Mesodermal cell (in vitro differentiated cells): ENCODE results near the gene MTUS2.

Source experiments
- H3K27ac ChIP-seq: 2 replicates; pipeline ENCODE4 v1.7.0; 2013; ENCODE audit warnings: mild to moderate bottlenecking, low read depth, low read length, moderate library complexity; ENCODE audit not compliant: severe bottlenecking
- H3K36me3 ChIP-seq: 2 replicates; pipeline ENCODE4 v1.7.1; 2013; ENCODE audit warnings: mild to moderate bottlenecking, low read length, moderate library complexity; ENCODE audit not compliant: control insufficient read depth, insufficient read depth
- H3K4me1 ChIP-seq: one replicate; pipeline ENCODE4 v1.7.1; 2013; ENCODE audit warnings: mild to moderate bottlenecking, low read length; ENCODE audit not compliant: insufficient read depth, control insufficient read depth, poor library complexity, severe bottlenecking
- H3K4me3 ChIP-seq: 2 replicates; pipeline ENCODE4 v1.7.0; 2013; ENCODE audit warnings: low read length, control low read depth, mild to moderate bottlenecking; ENCODE audit not compliant: insufficient read depth, poor library complexity, severe bottlenecking; ENCODE audit errors: extremely low read depth
- H3K9me3 ChIP-seq: 2 replicates; pipeline ENCODE4 v1.7.1; 2013; ENCODE audit warnings: mild to moderate bottlenecking, low read length, moderate library complexity; ENCODE audit not compliant: control insufficient read depth
- WGBS, 2 experiments: methylation state at CpG; one replicate each; pipeline ENCODE4 v1.1.5; 2013; ENCODE audit warnings: missing lambda C conversion rate in 2 of 2; ENCODE audit not compliant: insufficient coverage in 2 of 2; 5-methylcytosine and 5-hydroxymethylcytosine counted together

Gene MTUS2

GRCh38 chr13:29501674-29502073 is 681.5 kb downstream of the MTUS2 start:
- H3K4me3 ChIP-seq = no peak overlapping the region
- WGBS, 2 experiments = 84 to 93% methylated on average over 4 of the region's 4 CpGs
- H3K4me1 ChIP-seq = peaks cover 12% of the 10 kb centered on the region
- no peaks in the 10 kb centered on the region for H3K36me3 ChIP-seq
- no peak overlapping the region for H3K27ac ChIP-seq
- H3K9me3 ChIP-seq = no peaks in the 10 kb centered on the region

GRCh38 chr13:29502391-29503008 is 682.4 kb downstream of the MTUS2 start:
- no peak overlapping the region for H3K27ac ChIP-seq
- H3K9me3 ChIP-seq = no peaks in the 10 kb centered on the region
- peaks cover 5% of the 10 kb centered on the region for H3K4me1 ChIP-seq
- 83 to 91% methylated on average over 6 to 10 of the region's 13 CpGs for WGBS, 2 experiments
- no peaks in the 10 kb centered on the region for H3K36me3 ChIP-seq
- no peak overlapping the region for H3K4me3 ChIP-seq

- H3K27ac ChIP-seq = no peak overlapping the region
- no peak overlapping the region for H3K4me3 ChIP-seq
- peaks cover 4% of the 10 kb centered on the region for H3K4me1 ChIP-seq
- H3K9me3 ChIP-seq = no peaks in the 10 kb centered on the region
- H3K36me3 ChIP-seq = no peaks in the 10 kb centered on the region
- 39% methylated on average over 26 to 28 of the region's 32 CpGs for WGBS, 2 experiments
Observed at GRCh38 chr13:29503041-29503837, 683.1 kb downstream of the MTUS2 start.

DNA sequence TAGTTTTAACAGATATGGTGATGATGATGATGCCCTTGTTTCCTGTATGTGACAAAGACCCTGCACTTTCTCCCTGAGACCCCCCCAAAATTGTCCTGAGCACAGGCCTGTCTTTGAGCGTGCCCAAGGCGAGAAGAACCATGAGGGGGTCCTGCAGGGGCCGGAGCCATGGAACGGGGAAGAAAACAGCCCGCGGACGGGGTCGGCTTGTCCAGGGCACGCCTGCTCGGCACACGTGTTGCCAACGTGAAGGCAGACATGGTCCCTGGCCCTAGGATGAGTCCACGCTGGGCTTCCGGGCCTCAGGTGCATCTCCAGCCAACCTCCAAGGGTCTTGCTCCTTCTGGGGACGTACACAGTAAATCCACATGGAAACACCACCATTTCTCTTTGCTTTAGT is 684.6 kb downstream of the MTUS2 start:
- no peak overlapping the region for H3K4me3 ChIP-seq
- 96 to 97% methylated on average over 14 of the region's 15 CpGs for WGBS, 2 experiments
- H3K9me3 ChIP-seq = no peaks in the 10 kb centered on the region
- H3K4me1 ChIP-seq = peaks cover 17% of the 10 kb centered on the region
- no peaks in the 10 kb centered on the region for H3K36me3 ChIP-seq
- H3K27ac ChIP-seq = no peak overlapping the region

GRCh38 chr13:29505511-29505910 is 685.4 kb downstream of the MTUS2 start:
- 91 to 94% methylated on average over 6 to 10 of the region's 17 CpGs for WGBS, 2 experiments
- Histone ChIP-seq H3K4me1 (peaks cover 17% of the 10 kb centered on the region), H3K27ac (no peak overlapping the region), H3K9me3 (no peaks in the 10 kb centered on the region), H3K4me3 (no peak overlapping the region), H3K36me3 (no peaks in the 10 kb centered on the region)

- 92 to 96% methylated on average over 6 of the region's 10 CpGs for WGBS, 2 experiments
Observed at GRCh38 chr13:29505950-29506349, 685.8 kb downstream of the MTUS2 start.

GRCh38 chr13:29507356-29507755 is 687.2 kb downstream of the MTUS2 start:
- Histone ChIP-seq H3K4me3 (no peak overlapping the region), H3K9me3 (no peaks in the 10 kb centered on the region), H3K27ac (no peak overlapping the region), H3K4me1 (peaks cover 20% of the 10 kb centered on the region), H3K36me3 (peaks cover 7% of the 10 kb centered on the region)
- WGBS, 2 experiments = 87 to 93% methylated on average over 10 to 12 of the region's 14 CpGs

More at GRCh38 chr13:29505950-29506349, 685.8 kb downstream of the MTUS2 start:
- Histone ChIP-seq H3K9me3 (no peaks in the 10 kb centered on the region), H3K4me3 (no peak overlapping the region), H3K27ac (no peak overlapping the region), H3K4me1 (peaks cover 20% of the 10 kb centered on the region), H3K36me3 (peaks cover 2% of the 10 kb centered on the region)

- 65% methylated on average over 15 of the region's 16 CpGs for WGBS, 2 experiments
- H3K27ac ChIP-seq = peak overlapping the region; percentile 61
- no peaks in the 10 kb centered on the region for H3K9me3 ChIP-seq
- H3K4me1 ChIP-seq = peaks cover 25% of the 10 kb centered on the region
- peaks cover 12% of the 10 kb centered on the region for H3K36me3 ChIP-seq
- no peak overlapping the region for H3K4me3 ChIP-seq
Observed at GRCh38 chr13:29508130-29508875, 688.2 kb downstream of the MTUS2 start.

- Histone ChIP-seq H3K4me1 (peaks cover 29% of the 10 kb centered on the region), H3K4me3 (no peak overlapping the region), H3K36me3 (peaks cover 15% of the 10 kb centered on the region), H3K9me3 (no peaks in the 10 kb centered on the region), H3K27ac (peak overlapping the region; percentile 61)
- WGBS, 2 experiments = 82 to 83% methylated on average over 4 of the region's 4 CpGs
Observed at GRCh38 chr13:29508876-29509252, 688.7 kb downstream of the MTUS2 start.

- H3K9me3 ChIP-seq = no peaks in the 10 kb centered on the region
- H3K4me3 ChIP-seq = no peak overlapping the region
- WGBS, 2 experiments = 94 to 97% methylated on average over 13 to 14 of the region's 14 CpGs
- H3K36me3 ChIP-seq = peaks cover 27% of the 10 kb centered on the region
- peaks cover 39% of the 10 kb centered on the region for H3K4me1 ChIP-seq
- H3K27ac ChIP-seq = no peak overlapping the region
Observed at GRCh38 chr13:29509999-29510589, 690.0 kb downstream of the MTUS2 start.
